Measurements from ENCODE around the gene PKD1. TPM values are rescaled to one million over a fixed set of nuclear protein-coding genes. Genes with fewer than 3 reads are reported as not detected.

The PKD1 gene
- total and polyA plus RNA-seq, 2 of the 13 experiments (the other 11 are each of a cell fraction or from before 2014, with no cell fraction given) = 22.1 to 23.0 TPM

- no peak for TF ChIP-seq ZBTB46 (CRISPR knock-in tag; IDR thresholded peaks at IDR 0.05; ENCODE audit: borderline replicate concordance)
- no peak for TF ChIP-seq ATF2 (CRISPR knock-in tag; IDR thresholded peaks at IDR 0.05)
- TF ChIP-seq NR2C2 (CRISPR knock-in tag; IDR thresholded peaks at IDR 0.05; ENCODE audit: borderline replicate concordance) = no peak
- no peak for TF ChIP-seq ZNF12 (CRISPR knock-in tag; IDR thresholded peaks at IDR 0.05)
- TF ChIP-seq BCL6 (CRISPR knock-in tag; IDR thresholded peaks at IDR 0.05) = no peak
- no peak for TF ChIP-seq ZIK1 (CRISPR knock-in tag; IDR thresholded peaks at IDR 0.05; ENCODE audit: borderline replicate concordance, low read depth)
- TF ChIP-seq ZNF160 (CRISPR knock-in tag; IDR thresholded peaks at IDR 0.05) = no peak
- TF ChIP-seq ZFP41 (CRISPR knock-in tag; IDR thresholded peaks at IDR 0.05; ENCODE audit: borderline replicate concordance) = no peak
- no peak for TF ChIP-seq ATF3 (CRISPR knock-in tag; IDR thresholded peaks at IDR 0.05)
- TF ChIP-seq ZSCAN30 (CRISPR knock-in tag; IDR thresholded peaks at IDR 0.05) = no peak
- no peak for TF ChIP-seq TRIM24 (CRISPR knock-in tag; IDR thresholded peaks at IDR 0.05)
- no peak for TF ChIP-seq ZSCAN20 (CRISPR knock-in tag; IDR thresholded peaks at IDR 0.05; ENCODE audit: borderline replicate concordance)
- no peak for TF ChIP-seq CHCHD3 (CRISPR knock-in tag; IDR thresholded peaks at IDR 0.05)
- no peak for TF ChIP-seq MNT (IDR thresholded peaks at IDR 0.05)
Measured at GRCh38 chr16:2053897-2054296, 81.8 kb downstream of the PKD1 start (continued).
